OCI-LY7 (cell line): ENCODE measurements around the gene CHMP4B. TPM values are rescaled to one million over a fixed set of nuclear protein-coding genes. Genes with fewer than 3 reads are reported as not detected.

ENCODE experiments used
- BruUV-seq: library from RNA; stranded (reverse); fragments of 400-500 nt; replicated peaks from 2 replicates; lab custom pipeline; 2021; lab: Mats Ljungman, UMichigan
- CTCF ChIA-PET: fragments of 300-600 bp; sonication (Branson Sonifier 250); formaldehyde crosslinking; loops from one replicate; lab custom pipeline; 2022; ENCODE audit warnings: antibody characterized with exemption; ENCODE audit not compliant: unreplicated experiment; lab: Charles Lee
- POLR2A ChIA-PET: fragments of 300-600 bp; sonication (Branson Sonifier 250); formaldehyde crosslinking; loops from one replicate; lab custom pipeline; 2022; ENCODE audit warnings: antibody characterized with exemption; lab: Charles Lee
- DNase-seq: peaks from one replicate; pipeline ENCODE4 v3.0.0-alpha.2; 2015; ENCODE audit warnings: low spot score
- H2AFZ ChIP-seq: fragments of 200-600 bp; sonication (generic), shearing (Covaris generic); 2 replicates; pipeline ENCODE4 v1.6.1; 2014; ENCODE audit warnings: mild to moderate bottlenecking, antibody characterized with exemption, low read length, moderate library complexity
- H3K27ac ChIP-seq: fragments of 200-600 bp; sonication (generic); 2 replicates; pipeline ENCODE4 v1.5.1; 2014; ENCODE audit warnings: mixed run types, low read depth, mild to moderate bottlenecking, moderate library complexity, low read length, inconsistent platforms; ENCODE audit not compliant: poor library complexity, severe bottlenecking
- H3K36me3 ChIP-seq: fragments of 200-600 bp; sonication (generic); 2 replicates; pipeline ENCODE4 v1.6.1; 2014; ENCODE audit warnings: mild to moderate bottlenecking, antibody characterized with exemption, low read length, moderate library complexity, mixed read lengths; ENCODE audit not compliant: insufficient read depth
- H3K4me1 ChIP-seq: fragments of 200-600 bp; sonication (generic); 2 replicates; pipeline ENCODE4 v1.5.1; 2014; ENCODE audit warnings: mild to moderate bottlenecking, low read length; ENCODE audit not compliant: insufficient read depth, poor library complexity, severe bottlenecking
- H3K4me2 ChIP-seq: fragments of 200-600 bp; sonication (generic); 2 replicates; pipeline ENCODE4 v1.6.1; 2014; ENCODE audit warnings: mild to moderate bottlenecking, low read length
- H3K4me3 ChIP-seq: fragments of 200-600 bp; sonication (generic); 2 replicates; pipeline ENCODE4 v1.5.1; 2014; ENCODE audit warnings: mild to moderate bottlenecking, low read depth, low read length; ENCODE audit not compliant: poor library complexity, severe bottlenecking
- H3K79me2 ChIP-seq: fragments of 200-600 bp; sonication (generic); 2 replicates; pipeline ENCODE4 v1.6.1; 2016; ENCODE audit warnings: low read depth, mild to moderate bottlenecking, low read length, moderate library complexity, mixed read lengths; ENCODE audit not compliant: insufficient read depth
- H3K9me2 ChIP-seq: fragments of 200-600 bp; sonication (generic); 2 replicates; pipeline ENCODE4 v1.6.1; 2016; ENCODE audit warnings: mild to moderate bottlenecking, low read length, mixed read lengths; ENCODE audit not compliant: insufficient read depth
- H3K9me3 ChIP-seq: fragments of 200-600 bp; sonication (generic); 2 replicates; pipeline ENCODE4 v1.6.1; 2014; ENCODE audit warnings: mild to moderate bottlenecking, mixed run types, low read length, mixed read lengths
- H4K20me1 ChIP-seq: fragments of 200-600 bp; sonication (generic); 2 replicates; pipeline ENCODE4 v1.6.1; 2014; ENCODE audit warnings: mild to moderate bottlenecking, antibody characterized with exemption, low read length, moderate library complexity, mixed read lengths; ENCODE audit not compliant: insufficient read depth
- CTCF ChIP-seq: fragments of 200-600 bp; sonication (generic); conservative IDR thresholded peaks from 2 replicates; pipeline ENCODE4 v1.5.1; 2014; ENCODE audit warnings: mild to moderate bottlenecking, antibody characterized with exemption, low read length, moderate library complexity, mixed read lengths
- EZH2phosphoT487 ChIP-seq: fragments of 200-600 bp; sonication (generic); IDR thresholded peaks from 2 replicates; pipeline ENCODE4 v1.6.1; 2018; ENCODE audit warnings: low read depth, borderline replicate concordance, mild to moderate bottlenecking, mixed run types, antibody characterized with exemption, low read length, moderate library complexity, mixed read lengths
- intact Hi-C: fragments of 100-400 bp; cut with micrococcal nuclease; formaldehyde crosslinking; loops from one replicate; pipeline ENCODE4 v1.10.0; 2022; ENCODE audit not compliant: unreplicated experiment
- total RNA-seq, 2 experiments: library from RNA; depleted of rRNA in 1 of 2; stranded (reverse); fragments of >200 nt in 1 of 2; shearing (Covaris generic) in 1 of 2; gene quantifications; 2 replicates each; pipeline ENCODE4 v1.2.3, GENCODE V29; 2014 to 2022

CHMP4B gene
- total RNA-seq, 2 experiments from 2014 or later = 32.4 to 84.2 TPM

- no peaks in the 10 kb centered on the region for H3K9me3 ChIP-seq
- peaks cover 46% of the 10 kb centered on the region for H3K4me1 ChIP-seq
- DNase-seq = peak; percentile 20
- CTCF ChIA-PET = no interaction called here
- H3K4me2 ChIP-seq = peak overlapping the region; percentile 38; the same call in 1 of the 2 replicates
- H3K36me3 ChIP-seq = peaks cover 4% of the 10 kb centered on the region; the same call in 1 of the 2 replicates
- TF ChIP-seq EZH2phosphoT487 (no peak), CTCF (no peak)
- H3K79me2 ChIP-seq = no peaks in the 10 kb centered on the region
- H2AFZ ChIP-seq = peak overlapping the region; percentile 67; the same call in 1 of the 2 replicates
- H3K9me2 ChIP-seq = no peaks in the 10 kb centered on the region
- H4K20me1 ChIP-seq = no peaks in the 10 kb centered on the region
- no peak overlapping the region for H3K4me3 ChIP-seq
- POLR2A ChIA-PET = interaction anchor here (0.6 to 0.7 kb wide), 2 partner anchors 36 to 92 kb away, joined by 3 read pairs; no protein-coding TSS in a partner anchor
- intact Hi-C loops = loop anchor here (1.0 to 2.0 kb wide), 3 partner anchors 33 to 91 kb away; partner anchors contain the start of genes CHMP4B and E2F1
- BruUV-seq = no TSS peak
- H3K27ac ChIP-seq = peak overlapping the region; percentile 96
These were observed 33.3 kb upstream of the CHMP4B start for GRCh38 chr20:33777816-33778215.

GRCh38 chr20:33781133-33781532, 30.0 kb upstream of the CHMP4B start:
- Histone ChIP-seq H3K4me1 (peaks cover 51% of the 10 kb centered on the region), H4K20me1 (no peaks in the 10 kb centered on the region), H3K79me2 (no peaks in the 10 kb centered on the region), H3K36me3 (no peaks in the 10 kb centered on the region; the same call in 1 of the 2 replicates), H3K4me2 (no peak overlapping the region), H2AFZ (no peak overlapping the region), H3K4me3 (no peak overlapping the region), H3K9me2 (no peaks in the 10 kb centered on the region), H3K9me3 (no peaks in the 10 kb centered on the region), H3K27ac (no peak overlapping the region)
- peak; percentile 27 for DNase-seq
- ChIA-PET POLR2A (interaction anchor here (0.7 kb wide), 2 partner anchors 49 to 103 kb away, joined by 3 to 6 read pairs; no protein-coding TSS in a partner anchor), CTCF (no interaction called here)
- intact Hi-C loops = no loop called here
- TF ChIP-seq CTCF = no peak
- no peak for TF ChIP-seq EZH2phosphoT487
- BruUV-seq = no TSS peak

- no peak overlapping the region for H2AFZ ChIP-seq
These were observed 29.2 kb upstream of the CHMP4B start for GRCh38 chr20:33781945-33782344.

More at GRCh38 chr20:33781945-33782344, 29.2 kb upstream of the CHMP4B start:
- POLR2A ChIA-PET = interaction anchor here (0.6 kb wide), 1 partner anchor 31 kb away, joined by 4 read pairs; no protein-coding TSS in a partner anchor
- Histone ChIP-seq H3K27ac (no peak overlapping the region), H3K4me2 (no peak overlapping the region), H3K79me2 (no peaks in the 10 kb centered on the region), H3K9me2 (no peaks in the 10 kb centered on the region), H3K36me3 (no peaks in the 10 kb centered on the region; the same call in 1 of the 2 replicates), H3K4me3 (no peak overlapping the region), H3K9me3 (no peaks in the 10 kb centered on the region), H3K4me1 (peaks cover 53% of the 10 kb centered on the region), H4K20me1 (no peaks in the 10 kb centered on the region)
- intact Hi-C loops = no loop called here
- CTCF ChIA-PET = no interaction called here
- no peak for DNase-seq
- TF ChIP-seq CTCF (no peak), EZH2phosphoT487 (no peak)
- BruUV-seq = no TSS peak
